HepG2 (cell line): Measurements from ENCODE around the gene SREBF1. TPM values are rescaled to one million over a fixed set of nuclear protein-coding genes. Genes with fewer than 3 reads are reported as not detected.

Experiments used
- ATAC-seq: fragments of 200-7000 bp; cut with Tn5 transposase; 3 replicates; pipeline ENCODE4 v1.9.1; 2020; ENCODE audit warnings: mild to moderate bottlenecking, moderate library complexity
- BruUV-seq: library from RNA; stranded (reverse); fragments of 400-500 nt; replicated peaks from 2 replicates; lab custom pipeline; 2021; lab: Mats Ljungman, UMichigan
- CTCF ChIA-PET: fragments of 300-600 bp; formaldehyde crosslinking; extraction: SDS; loops from one replicate; lab custom pipeline; 2021; ENCODE audit warnings: low total read pairs, inconsistent platforms, low intra/inter-chr PET ratio; lab: Yijun Ruan, JAX
- POLR2A ChIA-PET: fragments of 350-600 bp; sonication (Branson Sonifier 250); formaldehyde crosslinking; loops from one replicate; lab custom pipeline; 2020; ENCODE audit warnings: antibody characterized with exemption, inconsistent platforms; lab: Yijun Ruan, JAX
- DNase-seq: peaks from one replicate; pipeline ENCODE4 v3.0.0-alpha.2; 2015; ENCODE audit warnings: low spot score
- FAIRE-seq: peaks from 3 replicates; lab custom pipeline; 2011; peaks lifted over from hg19 to GRCh38; lab: Jason Lieb, UNC
- H2AFZ ChIP-seq: one replicate; pipeline ENCODE4 v1.6.1; 2011; ENCODE audit warnings: low read length, inconsistent platforms
- H3K27ac ChIP-seq: fragments of 300-600 bp; 3 replicates; pipeline ENCODE4 v1.8.0; 2011; ENCODE audit warnings: mixed run types, mild to moderate bottlenecking, mixed read lengths, low read length, inconsistent platforms; ENCODE audit not compliant: insufficient read depth; ENCODE audit errors: extremely low read length
- H3K27me3 ChIP-seq, 2 experiments: fragments of 200-600 bp in 1 of 2; 2 replicates in 1 of 2; 3 replicates in 1 of 2; pipeline versions ENCODE4 v1.6.0 to v1.8.0; 2011; ENCODE audit warnings: low read length in 2 of 2, mild to moderate bottlenecking in 2 of 2, moderate library complexity in 2 of 2, inconsistent platforms in 1 of 2; ENCODE audit not compliant: insufficient read depth in 2 of 2, control insufficient read depth in 1 of 2
- H3K36me3 ChIP-seq, 2 experiments: fragments of 200-600 bp in 1 of 2; replicated peaks in 1 of 2; 2 replicates in 1 of 2; 3 replicates in 1 of 2; pipeline versions ENCODE4 v1.5.1 to v1.8.0; 2011; ENCODE audit warnings: low read length in 2 of 2, inconsistent platforms in 1 of 2; ENCODE audit not compliant: insufficient read depth in 2 of 2, control insufficient read depth in 1 of 2
- H3K4me1 ChIP-seq: 2 replicates; pipeline ENCODE4 v1.5.1; 2012; ENCODE audit warnings: low read length, inconsistent platforms; ENCODE audit not compliant: insufficient read depth
- H3K4me2 ChIP-seq: 2 replicates; pipeline ENCODE4 v1.6.0; 2011; ENCODE audit warnings: low read depth, low read length, inconsistent platforms
- H3K4me3 ChIP-seq, 3 experiments: fragments of 200-600 bp in 1 of 3; sonication (generic), shearing (Covaris generic) in 1 of 3; replicated peaks in 1 of 3; 2 replicates each; pipeline ENCODE4 v1.5.1; 2011 to 2016; ENCODE audit warnings: low read length in 3 of 3, inconsistent platforms in 2 of 3, low read depth in 2 of 3, mild to moderate bottlenecking in 2 of 3, control low read depth in 1 of 3, mixed read lengths in 1 of 3; ENCODE audit not compliant: insufficient read depth in 1 of 3
- H3K79me2 ChIP-seq: one replicate; pipeline ENCODE4 v1.6.1; 2011; ENCODE audit warnings: low read length, inconsistent platforms; ENCODE audit not compliant: insufficient read depth
- H3K9ac ChIP-seq: 2 replicates; pipeline ENCODE4 v1.6.0; 2011; ENCODE audit warnings: mild to moderate bottlenecking, low read depth, low read length, inconsistent platforms; ENCODE audit not compliant: insufficient read depth
- H3K9me3 ChIP-seq: 2 replicates; pipeline ENCODE4 v1.5.1; 2012; ENCODE audit warnings: mild to moderate bottlenecking, low read length
- H4K20me1 ChIP-seq: 2 replicates; pipeline ENCODE4 v1.6.0; 2011; ENCODE audit warnings: inconsistent platforms, mild to moderate bottlenecking, low read length, moderate library complexity; ENCODE audit not compliant: insufficient read depth
- EP300 ChIP-seq, 3 experiments: sonication (generic) in 1 of 3; formaldehyde crosslinking in 1 of 3; IDR thresholded peaks; 2 replicates each; pipeline versions ENCODE4 v1.5.1 to v1.6.1; 2011 to 2020; ENCODE audit warnings: low read depth in 2 of 3, low read length in 2 of 3, borderline replicate concordance in 1 of 3, improper control_type of control experiment in 1 of 3, mild to moderate bottlenecking in 1 of 3, missing genetic modification reagents in 1 of 3, moderate library complexity in 1 of 3
- SRSF9 ChIP-seq: fragments of 200-400 bp; formaldehyde crosslinking; IDR thresholded peaks from 2 replicates; pipeline ENCODE4 v1.6.1; 2018; ENCODE audit warnings: borderline replicate concordance, mild to moderate bottlenecking, low read depth, low read length; ENCODE audit not compliant: insufficient read depth, poor library complexity, severe bottlenecking
- TBX2 ChIP-seq: sonication (generic); formaldehyde crosslinking; IDR thresholded peaks from 2 replicates; pipeline ENCODE4 v1.5.0; 2020; ENCODE audit warnings: missing genetic modification reagents, mild to moderate bottlenecking, borderline replicate concordance
- TBX3 ChIP-seq: fragments of 450-650 bp; IDR thresholded peaks from 2 replicates; pipeline ENCODE4 v1.6.1; 2017; ENCODE audit warnings: antibody characterized with exemption, mild to moderate bottlenecking, inconsistent platforms, borderline replicate concordance
- ZNF121 ChIP-seq: sonication (generic); formaldehyde crosslinking; IDR thresholded peaks from 2 replicates; pipeline ENCODE4 v1.5.0; 2020; ENCODE audit warnings: mild to moderate bottlenecking, missing genetic modification reagents
- WGBS: methylation state at CpG from one replicate; pipeline ENCODE4 v1.1.6; 2017; ENCODE audit warnings: low lambda C conversion rate; 5-methylcytosine and 5-hydroxymethylcytosine counted together
- in situ Hi-C: cut with HindIII; loops from 2 replicates; pipeline ENCODE4 v1.10.0; 2017; ENCODE audit warnings: low pct_unique_long_range_greater_than_20kb; ENCODE audit not compliant: extremely low pct_ligation_motif_present
- intact Hi-C: fragments of 100-400 bp; cut with micrococcal nuclease; formaldehyde crosslinking; loops from one replicate; pipeline ENCODE4 v1.10.0; 2022; ENCODE audit not compliant: unreplicated experiment
- polyA plus RNA-seq, 8 experiments: library from polyadenylated mRNA; depleted of rRNA in 3 of 8; stranded (reverse) in 7 of 8; unstranded in 1 of 8; fragments of >200 nt; fragmentation: Illumina TruSeq in 4 of 8; extraction: Trizol in 4 of 8; gene quantifications; 2 replicates each; pipeline versions ENCODE4 v1.2.1 to v1.2.3, GENCODE V29; 2011 to 2016; ENCODE audit warnings: low read depth in 4 of 8, missing spikeins in 1 of 8, mixed read lengths in 1 of 8; ENCODE audit not compliant: insufficient read depth in 1 of 8
- total RNA-seq, 5 experiments: library from RNA; depleted of rRNA; stranded (reverse); fragments of >200 nt; fragmentation: Illumina TruSeq; extraction: Trizol; gene quantifications; 2 replicates each; pipeline ENCODE4 v1.2.3, GENCODE V29; 2016; ENCODE audit warnings: low read depth in 1 of 5
- TF ChIP-seq, protein P1 (sequence below): sonication (generic); formaldehyde crosslinking; IDR thresholded peaks from 2 replicates; pipeline ENCODE4 v1.4.0; 2020; ENCODE audit warnings: mild to moderate bottlenecking, missing genetic modification reagents
- TF ChIP-seq, protein P2 (sequence below): sonication (generic); formaldehyde crosslinking; IDR thresholded peaks from 2 replicates; pipeline ENCODE4 v1.4.0; 2020; ENCODE audit warnings: missing genetic modification reagents, mild to moderate bottlenecking, borderline replicate concordance
- TF ChIP-seq, protein P3 (sequence below): sonication (generic); formaldehyde crosslinking; IDR thresholded peaks from 2 replicates; pipeline ENCODE4 v1.4.0; 2020; ENCODE audit warnings: missing genetic modification reagents, borderline replicate concordance
- TF ChIP-seq, protein P4 (sequence below): sonication (generic); formaldehyde crosslinking; conservative IDR thresholded peaks from 2 replicates; pipeline ENCODE4 v1.5.0; 2020; ENCODE audit warnings: missing genetic modification reagents

The SREBF1 gene
- total and polyA plus RNA-seq, 2 of the 13 experiments (the other 11 are each of a cell fraction or from before 2014, with no cell fraction given), result 34.3 to 38.0 TPM

DNA sequence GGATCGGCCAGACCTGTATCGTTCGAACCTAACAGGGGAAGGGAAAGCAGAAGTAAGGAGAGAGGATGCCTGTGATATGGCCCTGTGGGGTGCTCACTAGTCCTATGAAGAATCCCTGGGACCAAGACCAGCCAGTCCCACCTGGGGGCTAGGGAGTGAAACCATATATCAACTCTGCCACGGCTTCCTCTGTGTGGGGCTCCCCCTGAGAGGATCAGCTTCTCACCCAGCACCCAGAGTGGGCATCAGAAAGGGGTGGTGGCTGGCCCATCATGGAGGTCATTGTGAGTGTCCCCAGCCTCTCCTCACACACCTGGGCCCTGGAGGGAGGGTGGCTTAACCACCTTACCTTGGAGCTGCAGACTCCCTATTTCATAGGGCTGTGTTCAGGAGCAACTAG is 30.1 kb upstream of the SREBF1 start:
- 89% methylated on average over 3 of the region's 4 CpGs for WGBS
- CTCF ChIA-PET, result no interaction called here
- FAIRE-seq, result no peak
- intact Hi-C loops, result no loop called here
- no TSS peak for BruUV-seq
- H3K4me1 ChIP-seq, result peaks cover 21% of the 10 kb centered on the region
- DNase-seq, result no peak
- no peak overlapping the region for H3K4me3 ChIP-seq
- TF ChIP-seq, protein P1, sequence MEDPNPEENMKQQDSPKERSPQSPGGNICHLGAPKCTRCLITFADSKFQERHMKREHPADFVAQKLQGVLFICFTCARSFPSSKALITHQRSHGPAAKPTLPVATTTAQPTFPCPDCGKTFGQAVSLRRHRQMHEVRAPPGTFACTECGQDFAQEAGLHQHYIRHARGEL (CRISPR knock-in tag), result no peak
- TF ChIP-seq, all 625 proteins: peak for 0
- Histone ChIP-seq H3K4me2 (no peak overlapping the region), H3K27me3 (no peaks in the 10 kb centered on the region), H3K9me3 (no peaks in the 10 kb centered on the region), H3K36me3 (no peaks in the 10 kb centered on the region), H3K27ac (no peak overlapping the region), H3K79me2 (no peaks in the 10 kb centered on the region), H2AFZ (no peak overlapping the region), H4K20me1 (no peaks in the 10 kb centered on the region), H3K9ac (no peak overlapping the region)
- POLR2A ChIA-PET, result interaction anchor here (0.5 kb wide), 1 partner anchor 54 kb away, joined by 5 read pairs; no protein-coding TSS in a partner anchor
- no peak for ATAC-seq
- in situ Hi-C loops, result no loop called here

DNA sequence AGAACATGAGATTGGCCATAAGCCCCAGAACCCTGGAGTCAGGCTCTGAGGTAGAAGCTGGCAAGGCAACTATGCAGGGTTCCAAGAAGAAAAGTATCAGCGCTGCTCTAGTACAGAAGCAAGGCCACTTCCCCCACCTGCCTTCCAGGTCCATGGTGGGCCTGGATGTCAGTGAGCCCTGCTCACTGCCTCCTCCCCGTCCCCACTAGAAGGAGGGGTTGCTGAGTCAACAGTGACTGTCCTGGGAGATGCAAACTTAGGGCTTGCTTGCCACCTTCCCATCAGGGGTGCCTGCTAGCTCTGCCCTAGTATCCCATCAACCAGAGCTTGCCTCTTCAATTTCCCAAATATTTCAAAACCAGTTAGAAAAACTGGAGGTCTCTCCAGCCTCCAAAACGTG is 29.6 kb upstream of the SREBF1 start:
- CTCF ChIA-PET, result no interaction called here
- POLR2A ChIA-PET, result interaction anchor here (0.5 kb wide), 1 partner anchor 54 kb away, joined by 5 read pairs; no protein-coding TSS in a partner anchor
- WGBS, result 65% methylated on average over 2 of the region's 3 CpGs
- Histone ChIP-seq H3K79me2 (no peaks in the 10 kb centered on the region), H3K36me3 (no peaks in the 10 kb centered on the region), H4K20me1 (no peaks in the 10 kb centered on the region), H3K9ac (no peak overlapping the region), H3K27me3 (no peaks in the 10 kb centered on the region), H2AFZ (no peak overlapping the region), H3K9me3 (no peaks in the 10 kb centered on the region), H3K4me1 (peaks cover 21% of the 10 kb centered on the region), H3K27ac (no peak overlapping the region), H3K4me3 (no peak overlapping the region), H3K4me2 (no peak overlapping the region)
- BruUV-seq, result no TSS peak
- no peak for ATAC-seq
- FAIRE-seq, result no peak
- intact Hi-C loops, result no loop called here
- no peak for TF ChIP-seq TBX3
- no peak for TF ChIP-seq TBX2
- no peak for TF ChIP-seq EP300 (IDR thresholded peaks at IDR 0.05; ENCODE audit: low read depth in 2 of 2, low read length in 2 of 2)
- no peak for TF ChIP-seq EP300 (CRISPR knock-in tag; IDR thresholded peaks at IDR 0.05; ENCODE audit: borderline replicate concordance)
- TF ChIP-seq ZNF121 (CRISPR knock-in tag), result no peak
- TF ChIP-seq, protein P2, sequence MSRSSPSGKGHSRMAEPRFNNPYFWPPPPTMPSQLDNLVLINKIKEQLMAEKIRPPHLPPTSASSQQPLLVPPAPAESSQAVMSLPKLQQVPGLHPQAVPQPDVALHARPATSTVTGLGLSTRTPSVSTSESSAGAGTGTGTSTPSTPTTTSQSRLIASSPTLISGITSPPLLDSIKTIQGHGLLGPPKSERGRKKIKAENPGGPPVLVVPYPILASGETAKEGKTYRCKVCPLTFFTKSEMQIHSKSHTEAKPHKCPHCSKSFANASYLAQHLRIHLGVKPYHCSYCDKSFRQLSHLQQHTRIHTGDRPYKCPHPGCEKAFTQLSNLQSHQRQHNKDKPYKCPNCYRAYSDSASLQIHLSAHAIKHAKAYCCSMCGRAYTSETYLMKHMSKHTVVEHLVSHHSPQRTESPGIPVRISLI (CRISPR knock-in tag), result no peak
- TF ChIP-seq, protein P3, sequence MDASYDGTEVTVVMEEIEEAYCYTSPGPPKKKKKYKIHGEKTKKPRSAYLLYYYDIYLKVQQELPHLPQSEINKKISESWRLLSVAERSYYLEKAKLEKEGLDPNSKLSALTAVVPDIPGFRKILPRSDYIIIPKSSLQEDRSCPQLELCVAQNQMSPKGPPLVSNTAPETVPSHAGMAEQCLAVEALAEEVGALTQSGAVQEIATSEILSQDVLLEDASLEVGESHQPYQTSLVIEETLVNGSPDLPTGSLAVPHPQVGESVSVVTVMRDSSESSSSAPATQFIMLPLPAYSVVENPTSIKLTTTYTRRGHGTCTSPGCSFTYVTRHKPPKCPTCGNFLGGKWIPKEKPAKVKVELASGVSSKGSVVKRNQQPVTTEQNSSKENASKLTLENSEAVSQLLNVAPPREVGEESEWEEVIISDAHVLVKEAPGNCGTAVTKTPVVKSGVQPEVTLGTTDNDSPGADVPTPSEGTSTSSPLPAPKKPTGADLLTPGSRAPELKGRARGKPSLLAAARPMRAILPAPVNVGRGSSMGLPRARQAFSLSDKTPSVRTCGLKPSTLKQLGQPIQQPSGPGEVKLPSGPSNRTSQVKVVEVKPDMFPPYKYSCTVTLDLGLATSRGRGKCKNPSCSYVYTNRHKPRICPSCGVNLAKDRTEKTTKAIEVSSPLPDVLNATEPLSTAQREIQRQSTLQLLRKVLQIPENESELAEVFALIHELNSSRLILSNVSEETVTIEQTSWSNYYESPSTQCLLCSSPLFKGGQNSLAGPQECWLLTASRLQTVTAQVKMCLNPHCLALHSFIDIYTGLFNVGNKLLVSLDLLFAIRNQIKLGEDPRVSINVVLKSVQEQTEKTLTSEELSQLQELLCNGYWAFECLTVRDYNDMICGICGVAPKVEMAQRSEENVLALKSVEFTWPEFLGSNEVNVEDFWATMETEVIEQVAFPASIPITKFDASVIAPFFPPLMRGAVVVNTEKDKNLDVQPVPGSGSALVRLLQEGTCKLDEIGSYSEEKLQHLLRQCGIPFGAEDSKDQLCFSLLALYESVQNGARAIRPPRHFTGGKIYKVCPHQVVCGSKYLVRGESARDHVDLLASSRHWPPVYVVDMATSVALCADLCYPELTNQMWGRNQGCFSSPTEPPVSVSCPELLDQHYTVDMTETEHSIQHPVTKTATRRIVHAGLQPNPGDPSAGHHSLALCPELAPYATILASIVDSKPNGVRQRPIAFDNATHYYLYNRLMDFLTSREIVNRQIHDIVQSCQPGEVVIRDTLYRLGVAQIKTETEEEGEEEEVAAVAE (CRISPR knock-in tag), result no peak
- TF ChIP-seq, protein P4, sequence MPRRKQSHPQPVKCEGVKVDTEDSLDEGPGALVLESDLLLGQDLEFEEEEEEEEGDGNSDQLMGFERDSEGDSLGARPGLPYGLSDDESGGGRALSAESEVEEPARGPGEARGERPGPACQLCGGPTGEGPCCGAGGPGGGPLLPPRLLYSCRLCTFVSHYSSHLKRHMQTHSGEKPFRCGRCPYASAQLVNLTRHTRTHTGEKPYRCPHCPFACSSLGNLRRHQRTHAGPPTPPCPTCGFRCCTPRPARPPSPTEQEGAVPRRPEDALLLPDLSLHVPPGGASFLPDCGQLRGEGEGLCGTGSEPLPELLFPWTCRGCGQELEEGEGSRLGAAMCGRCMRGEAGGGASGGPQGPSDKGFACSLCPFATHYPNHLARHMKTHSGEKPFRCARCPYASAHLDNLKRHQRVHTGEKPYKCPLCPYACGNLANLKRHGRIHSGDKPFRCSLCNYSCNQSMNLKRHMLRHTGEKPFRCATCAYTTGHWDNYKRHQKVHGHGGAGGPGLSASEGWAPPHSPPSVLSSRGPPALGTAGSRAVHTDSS (CRISPR knock-in tag), result no peak
- no peak for TF ChIP-seq SRSF9
- DNase-seq, result no peak
- in situ Hi-C loops, result no loop called here
